DND-41 (cell line): ENCODE data around the gene UBR3.

Experiments
- EZH2 ChIP-seq: IDR thresholded peaks from 3 replicates; pipeline ENCODE4 v1.6.1; 2012; ENCODE audit warnings: borderline replicate concordance, low read depth, mild to moderate bottlenecking, moderate library complexity, low read length, inconsistent platforms; ENCODE audit not compliant: severe bottlenecking
- TF ChIP-seq, protein P1 (sequence below): IDR thresholded peaks from 2 replicates; pipeline ENCODE4 v1.5.1; 2012; ENCODE audit warnings: borderline replicate concordance, low read length, moderate library complexity, mild to moderate bottlenecking; ENCODE audit not compliant: poor library complexity, severe bottlenecking; ENCODE audit errors: extremely low read depth

DNA sequence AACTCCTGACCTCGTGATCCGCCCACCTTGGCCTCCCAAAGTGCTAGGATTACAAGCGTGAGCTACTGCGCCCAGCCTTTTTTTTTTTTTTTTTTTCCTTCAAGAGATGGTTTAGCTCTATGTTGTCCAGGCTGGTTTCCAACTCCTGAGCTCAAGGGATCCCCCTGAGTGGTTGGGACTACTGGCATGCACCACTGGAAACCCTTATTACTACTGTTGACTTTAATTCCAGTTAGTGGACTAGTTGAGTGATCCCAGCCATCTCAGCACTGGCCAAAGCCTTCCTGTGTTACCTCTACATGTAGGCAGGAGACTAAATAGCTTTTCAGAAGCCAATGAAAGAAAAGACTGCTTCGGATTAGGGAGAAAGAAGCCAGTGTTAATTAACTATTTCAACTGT is 36.7 kb upstream of the UBR3 start:
- TF ChIP-seq, protein P1, sequence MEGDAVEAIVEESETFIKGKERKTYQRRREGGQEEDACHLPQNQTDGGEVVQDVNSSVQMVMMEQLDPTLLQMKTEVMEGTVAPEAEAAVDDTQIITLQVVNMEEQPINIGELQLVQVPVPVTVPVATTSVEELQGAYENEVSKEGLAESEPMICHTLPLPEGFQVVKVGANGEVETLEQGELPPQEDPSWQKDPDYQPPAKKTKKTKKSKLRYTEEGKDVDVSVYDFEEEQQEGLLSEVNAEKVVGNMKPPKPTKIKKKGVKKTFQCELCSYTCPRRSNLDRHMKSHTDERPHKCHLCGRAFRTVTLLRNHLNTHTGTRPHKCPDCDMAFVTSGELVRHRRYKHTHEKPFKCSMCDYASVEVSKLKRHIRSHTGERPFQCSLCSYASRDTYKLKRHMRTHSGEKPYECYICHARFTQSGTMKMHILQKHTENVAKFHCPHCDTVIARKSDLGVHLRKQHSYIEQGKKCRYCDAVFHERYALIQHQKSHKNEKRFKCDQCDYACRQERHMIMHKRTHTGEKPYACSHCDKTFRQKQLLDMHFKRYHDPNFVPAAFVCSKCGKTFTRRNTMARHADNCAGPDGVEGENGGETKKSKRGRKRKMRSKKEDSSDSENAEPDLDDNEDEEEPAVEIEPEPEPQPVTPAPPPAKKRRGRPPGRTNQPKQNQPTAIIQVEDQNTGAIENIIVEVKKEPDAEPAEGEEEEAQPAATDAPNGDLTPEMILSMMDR: no peak
- TF ChIP-seq EZH2: no peak
